Neuronal stem cell (in vitro differentiated cells): ENCODE measurements around the gene SPATA46.

ENCODE experiments used
- DNase-seq: peaks from one replicate; pipeline ENCODE4 v3.0.0-alpha.2; 2013; ENCODE audit warnings: low spot score
- H2AFZ ChIP-seq: one replicate; pipeline ENCODE4 v1.6.1; 2013; ENCODE audit warnings: mild to moderate bottlenecking, low read length, inconsistent platforms
- H2AK5ac ChIP-seq: 2 replicates; pipeline ENCODE4 v1.6.1; 2013; ENCODE audit warnings: low read depth, mild to moderate bottlenecking, inconsistent platforms, low read length, moderate library complexity, mixed read lengths
- H2BK120ac ChIP-seq: 2 replicates; pipeline ENCODE4 v1.6.1; 2013; ENCODE audit warnings: low read depth, mild to moderate bottlenecking, inconsistent platforms, low read length, moderate library complexity, mixed read lengths
- H2BK12ac ChIP-seq: one replicate; pipeline ENCODE4 v1.6.1; 2013; ENCODE audit warnings: low read length, inconsistent platforms
- H2BK15ac ChIP-seq: 2 replicates; pipeline ENCODE4 v1.6.1; 2013; ENCODE audit warnings: mild to moderate bottlenecking, low read length, inconsistent platforms, mixed read lengths
- H2BK5ac ChIP-seq: one replicate; pipeline ENCODE4 v1.6.1; 2013; ENCODE audit warnings: inconsistent platforms, mild to moderate bottlenecking, low read length, moderate library complexity
- H3K14ac ChIP-seq: one replicate; pipeline ENCODE4 v1.6.1; 2013; ENCODE audit warnings: low read length, inconsistent platforms
- H3K18ac ChIP-seq: 2 replicates; pipeline ENCODE4 v1.6.1; 2013; ENCODE audit warnings: low read length, inconsistent platforms
- H3K23ac ChIP-seq: 2 replicates; pipeline ENCODE4 v1.6.1; 2013; ENCODE audit warnings: low read depth, mild to moderate bottlenecking, mixed read lengths, low read length, inconsistent platforms; ENCODE audit not compliant: poor library complexity
- H3K27ac ChIP-seq: replicated peaks from 3 replicates; pipeline ENCODE4 v1.5.1; 2013; ENCODE audit warnings: low read length, inconsistent platforms
- H3K27me3 ChIP-seq, 3 experiments: 2 replicates each; pipeline ENCODE4 v1.6.1; 2013; ENCODE audit warnings: low read length in 3 of 3, mild to moderate bottlenecking in 2 of 3, inconsistent platforms in 1 of 3, low read depth in 1 of 3, mixed read lengths in 1 of 3, moderate library complexity in 1 of 3; ENCODE audit not compliant: control insufficient read depth in 3 of 3, insufficient read depth in 3 of 3
- H3K36me3 ChIP-seq, 2 donors: replicated peaks in 1 of 2; 2 replicates each; pipeline ENCODE4 v1.6.1; 2013; ENCODE audit warnings: low read length in 2 of 2; ENCODE audit not compliant: control insufficient read depth in 2 of 2, insufficient read depth in 2 of 2
- H3K4ac ChIP-seq: 2 replicates; pipeline ENCODE4 v1.6.1; 2013; ENCODE audit warnings: inconsistent platforms, mild to moderate bottlenecking, low read length, moderate library complexity
- H3K4me1 ChIP-seq, 2 donors: 1 replicate in 1 of 2; 2 replicates in 1 of 2; pipeline ENCODE4 v1.6.1; 2013; ENCODE audit warnings: low read length in 2 of 2, low read depth in 1 of 2; ENCODE audit not compliant: control insufficient read depth in 2 of 2, insufficient read depth in 1 of 2
- H3K4me2 ChIP-seq: one replicate; pipeline ENCODE4 v1.6.1; 2013; ENCODE audit warnings: mild to moderate bottlenecking, low read length, inconsistent platforms; ENCODE audit not compliant: insufficient read depth, poor library complexity, severe bottlenecking
- H3K4me3 ChIP-seq, 2 donors: 2 replicates each; pipeline ENCODE4 v1.5.1; 2013; ENCODE audit warnings: low read length in 2 of 2, mild to moderate bottlenecking in 2 of 2, inconsistent platforms in 1 of 2, moderate library complexity in 1 of 2
- H3K79me1 ChIP-seq: one replicate; pipeline ENCODE4 v1.6.1; 2013; ENCODE audit warnings: low read depth, mild to moderate bottlenecking, inconsistent platforms, low read length, moderate library complexity
- H3K9ac ChIP-seq: one replicate; pipeline ENCODE4 v1.6.1; 2013; ENCODE audit warnings: mild to moderate bottlenecking, low read depth, low read length, inconsistent platforms; ENCODE audit not compliant: poor library complexity
- H3K9me3 ChIP-seq, 2 donors: replicated peaks in 1 of 2; 2 replicates each; pipeline versions ENCODE3 to v1.6.1; 2013; ENCODE audit warnings: low read length in 2 of 2, mild to moderate bottlenecking in 2 of 2, inconsistent platforms in 1 of 2, low read depth in 1 of 2, mixed read lengths in 1 of 2, moderate library complexity in 1 of 2; ENCODE audit not compliant: control insufficient read depth in 2 of 2, insufficient read depth in 1 of 2
- H4K8ac ChIP-seq: one replicate; pipeline ENCODE4 v1.6.1; 2013; ENCODE audit warnings: low read depth, mild to moderate bottlenecking, inconsistent platforms, low read length, moderate library complexity
- H4K91ac ChIP-seq: one replicate; pipeline ENCODE4 v1.6.1; 2013; ENCODE audit warnings: low read length, low read depth, mild to moderate bottlenecking, inconsistent platforms; ENCODE audit not compliant: poor library complexity
- WGBS, 2 donors: extraction: QIAGEN DNeasy Blood & Tissue Kit; methylation state at CpG; one replicate each; pipeline ENCODE4 v1.1.7; 2013; ENCODE audit warnings: missing lambda C conversion rate in 2 of 2, mixed read lengths in 1 of 2; ENCODE audit not compliant: insufficient read length in 2 of 2, insufficient replicate concordance in 1 of 2; ENCODE audit errors: extremely low coverage in 2 of 2; 5-methylcytosine and 5-hydroxymethylcytosine counted together

SPATA46 gene

DNA sequence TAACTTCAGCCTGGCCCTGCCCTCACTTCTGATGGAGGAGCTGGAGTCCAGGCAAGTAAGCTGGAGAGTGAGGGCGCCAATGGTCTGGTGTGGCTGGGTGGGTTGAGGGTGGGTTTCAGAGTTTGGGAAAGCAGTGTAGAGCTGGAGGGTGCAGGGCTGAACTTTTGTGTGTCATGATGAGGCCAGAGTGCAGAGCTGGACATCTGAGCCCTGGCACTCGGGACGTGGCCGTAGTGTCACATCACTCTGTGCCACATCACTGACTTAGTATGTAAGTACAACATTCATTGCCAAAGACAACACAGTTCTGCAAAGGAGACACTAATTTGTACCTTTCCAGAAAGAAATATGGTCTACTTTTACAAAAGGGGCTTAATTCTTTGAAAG, 15.8 kb downstream of the SPATA46 start:
- no peak overlapping the region for H4K91ac ChIP-seq
- no peak overlapping the region for H2BK5ac ChIP-seq
- H3K14ac ChIP-seq = no peak overlapping the region
- H2AK5ac ChIP-seq = no peak overlapping the region
- no peak for DNase-seq
- H4K8ac ChIP-seq = no peak overlapping the region
- H3K4me3 ChIP-seq = no peak overlapping the region
- no peak overlapping the region for H2BK15ac ChIP-seq
- no peak overlapping the region for H2BK120ac ChIP-seq
- WGBS, 2 donors = no CpG with 5 or more reads among the region's 4 CpGs
- no peak overlapping the region for H3K9ac ChIP-seq
- H3K27ac ChIP-seq = no peak overlapping the region
- no peaks in the 10 kb centered on the region for H3K4me1 ChIP-seq
- no peak overlapping the region for H3K4ac ChIP-seq
- H3K27me3 ChIP-seq = no peaks in the 10 kb centered on the region
- no peak overlapping the region for H3K4me2 ChIP-seq
- H3K23ac ChIP-seq = no peak overlapping the region
- H3K79me1 ChIP-seq = no peaks in the 10 kb centered on the region
- no peak overlapping the region for H2BK12ac ChIP-seq
- no peaks in the 10 kb centered on the region for H3K9me3 ChIP-seq
- H3K18ac ChIP-seq = peak overlapping the region; percentile 8
- peaks cover 3 to 77% of the 10 kb centered on the region in 2 donors for H3K36me3 ChIP-seq
- no peak overlapping the region for H2AFZ ChIP-seq

DNA sequence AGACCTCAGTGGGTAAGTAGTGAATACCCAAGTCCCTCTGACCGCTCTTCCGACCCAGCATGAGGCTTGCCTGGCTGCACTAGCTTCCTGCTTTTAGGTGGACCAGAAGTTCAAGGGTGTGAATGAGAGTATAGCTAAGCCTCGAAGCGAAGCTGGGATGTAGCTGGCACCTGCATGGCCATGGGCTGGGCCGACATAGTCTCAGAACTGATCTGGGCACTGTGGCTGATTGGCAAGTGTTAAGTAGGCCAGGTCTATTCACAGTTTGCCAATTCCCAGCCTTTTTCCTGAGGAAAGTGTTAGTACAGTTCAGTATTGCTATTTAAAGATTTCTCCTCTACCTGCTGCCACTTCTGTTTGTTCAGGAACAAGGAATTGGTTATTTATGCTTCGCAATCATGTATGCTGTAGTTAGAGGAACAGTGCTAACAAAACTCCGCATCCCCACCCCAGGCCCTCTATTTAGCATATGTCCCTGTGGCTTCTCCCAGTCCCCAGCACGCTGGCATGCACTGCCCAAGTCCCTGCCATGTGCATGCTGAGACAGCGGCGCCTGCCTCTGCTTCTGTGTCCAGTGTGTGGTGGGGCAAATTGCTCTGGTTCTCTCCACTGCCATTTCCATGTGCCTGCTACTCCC, 16.3 kb downstream of the SPATA46 start:
- no peak for DNase-seq
- peaks cover 4 to 77% of the 10 kb centered on the region in 2 donors for H3K36me3 ChIP-seq
- H3K14ac ChIP-seq = no peak overlapping the region
- no peak overlapping the region for H3K18ac ChIP-seq
- no peak overlapping the region for H2AK5ac ChIP-seq
- H3K9me3 ChIP-seq = no peaks in the 10 kb centered on the region
- no peak overlapping the region for H3K27ac ChIP-seq
- H2AFZ ChIP-seq = no peak overlapping the region
- no peak overlapping the region for H4K91ac ChIP-seq
- no peak overlapping the region for H3K23ac ChIP-seq
- no peak overlapping the region for H3K4me3 ChIP-seq
- H3K79me1 ChIP-seq = no peaks in the 10 kb centered on the region
- WGBS, 2 donors = no CpG with 5 or more reads among the region's 10 CpGs
- no peak overlapping the region for H3K4ac ChIP-seq
- H4K8ac ChIP-seq = no peak overlapping the region
- no peak overlapping the region for H3K4me2 ChIP-seq
- H3K27me3 ChIP-seq = no peaks in the 10 kb centered on the region
- no peak overlapping the region for H3K9ac ChIP-seq
- no peak overlapping the region for H2BK120ac ChIP-seq
- H3K4me1 ChIP-seq = no peaks in the 10 kb centered on the region
- H2BK5ac ChIP-seq = no peak overlapping the region
- H2BK15ac ChIP-seq = no peak overlapping the region
- H2BK12ac ChIP-seq = no peak overlapping the region

DNA sequence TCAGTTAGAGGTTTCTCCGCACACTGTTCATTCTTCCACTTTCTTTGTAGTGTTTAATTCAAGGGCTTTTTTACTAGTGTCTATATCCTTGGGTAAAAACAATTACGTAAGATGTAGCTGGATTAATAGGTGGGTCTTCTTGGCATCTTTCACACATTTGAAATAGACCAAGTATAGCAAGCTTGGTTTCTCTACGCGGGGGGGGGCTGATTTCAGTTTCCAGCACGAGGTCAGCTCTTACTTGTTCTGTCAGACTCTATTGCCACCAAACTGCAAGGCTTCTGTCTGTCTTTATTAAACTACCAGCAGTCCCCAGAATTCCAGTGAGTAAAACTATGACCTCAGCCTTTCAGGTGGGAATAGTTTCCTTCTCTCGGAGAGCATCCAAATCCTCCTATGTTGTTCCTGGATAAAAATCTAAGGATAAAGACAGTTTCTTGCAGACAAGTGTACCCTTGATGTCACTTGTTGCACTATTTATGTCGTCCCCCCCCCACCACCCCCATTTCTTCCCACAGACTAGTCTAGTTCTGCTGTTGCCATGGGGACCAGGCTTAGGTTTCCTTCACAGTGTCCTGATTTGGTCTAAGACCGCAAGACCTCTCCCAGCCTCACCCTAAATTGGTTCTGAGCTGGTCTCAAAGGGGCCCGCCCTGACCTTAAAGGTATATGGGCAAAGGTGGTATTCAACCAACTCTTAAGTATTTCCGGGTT, 17.0 kb downstream of the SPATA46 start:
- DNase-seq = no peak
- Histone ChIP-seq H3K9ac (no peak overlapping the region), H3K9me3 (no peaks in the 10 kb centered on the region), H3K27me3 (no peaks in the 10 kb centered on the region), H2AK5ac (no peak overlapping the region), H3K79me1 (no peaks in the 10 kb centered on the region), H3K18ac (no peak overlapping the region), H3K36me3 (peaks cover 7 to 78% of the 10 kb centered on the region in 2 donors), H4K8ac (no peak overlapping the region), H2BK15ac (no peak overlapping the region), H3K23ac (no peak overlapping the region), H3K4me2 (no peak overlapping the region), H4K91ac (no peak overlapping the region), H3K4me3 (no peak overlapping the region), H3K14ac (no peak overlapping the region), H3K4ac (no peak overlapping the region), H2BK5ac (no peak overlapping the region), H2AFZ (no peak overlapping the region), H3K4me1 (no peaks in the 10 kb centered on the region), H2BK12ac (no peak overlapping the region), H2BK120ac (no peak overlapping the region), H3K27ac (no peak overlapping the region)
- no CpG with 5 or more reads among the region's 10 CpGs for WGBS, 2 donors

DNA sequence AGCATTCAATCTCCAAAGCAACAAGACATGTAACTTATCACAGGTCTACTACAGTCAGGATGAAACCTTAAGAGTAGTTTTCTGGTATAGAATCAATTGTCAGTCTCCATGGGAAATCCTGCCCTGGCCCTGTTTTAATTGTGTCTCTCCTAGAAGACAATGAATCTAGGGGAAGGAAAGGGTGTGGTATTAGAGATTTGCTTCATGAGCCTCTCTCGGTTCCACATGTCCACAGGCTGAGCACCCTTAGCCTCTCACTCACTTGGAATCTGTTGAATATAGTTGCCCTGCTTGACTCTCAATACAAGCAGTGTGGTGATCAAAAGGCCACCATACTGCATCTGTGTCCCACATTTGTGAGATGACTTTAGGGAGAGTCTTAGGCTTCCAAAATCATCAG, 17.7 kb downstream of the SPATA46 start:
- no peaks in the 10 kb centered on the region for H3K79me1 ChIP-seq
- H3K36me3 ChIP-seq = peaks cover 7 to 79% of the 10 kb centered on the region in 2 donors
- no peaks in the 10 kb centered on the region for H3K4me1 ChIP-seq
- no peaks in the 10 kb centered on the region for H3K9me3 ChIP-seq
- no peak overlapping the region for H3K27ac ChIP-seq
- no peak overlapping the region for H2AK5ac ChIP-seq
- no peak overlapping the region for H2BK120ac ChIP-seq
- no peak overlapping the region for H3K4ac ChIP-seq
- no peak overlapping the region for H3K4me3 ChIP-seq
- H3K4me2 ChIP-seq = no peak overlapping the region
- no CpG with 5 or more reads among the region's 1 CpG for WGBS, 2 donors
- H4K8ac ChIP-seq = no peak overlapping the region
- no peak overlapping the region for H3K18ac ChIP-seq
- DNase-seq = no peak
- H2BK15ac ChIP-seq = no peak overlapping the region
- H4K91ac ChIP-seq = no peak overlapping the region
- no peak overlapping the region for H2BK5ac ChIP-seq
- H3K9ac ChIP-seq = no peak overlapping the region
- H2BK12ac ChIP-seq = no peak overlapping the region
- no peak overlapping the region for H2AFZ ChIP-seq
- no peaks in the 10 kb centered on the region for H3K27me3 ChIP-seq
- H3K14ac ChIP-seq = no peak overlapping the region
- no peak overlapping the region for H3K23ac ChIP-seq
